IPS-15b (cell line): ENCODE measurements around the gene PAK6.

ENCODE experiments used
- H3K27me3 ChIP-seq: one replicate; pipeline ENCODE4 v1.6.1; 2013; ENCODE audit warnings: low read length; ENCODE audit not compliant: control insufficient read depth, insufficient read depth
- H3K36me3 ChIP-seq: one replicate; pipeline ENCODE4 v1.6.1; 2013; ENCODE audit warnings: low read length; ENCODE audit not compliant: control insufficient read depth, insufficient read depth
- H3K4me1 ChIP-seq: one replicate; pipeline ENCODE4 v1.6.1; 2013; ENCODE audit warnings: mild to moderate bottlenecking, low read length; ENCODE audit not compliant: control insufficient read depth, insufficient read depth
- H3K4me3 ChIP-seq: one replicate; pipeline ENCODE4 v1.5.1; 2013; ENCODE audit warnings: low read depth, low read length
- H3K9ac ChIP-seq: one replicate; pipeline ENCODE4 v1.6.1; 2013; ENCODE audit warnings: low read depth, mild to moderate bottlenecking, low read length
- H3K9me3 ChIP-seq: one replicate; pipeline ENCODE4 v1.6.1; 2013; ENCODE audit warnings: mild to moderate bottlenecking, low read length; ENCODE audit not compliant: control insufficient read depth, insufficient read depth

The PAK6 gene

GRCh38 chr15:40242601-40243000 is 3.7 kb downstream of the PAK6 start:
- Histone ChIP-seq H3K27me3 (peaks cover 2% of the 10 kb centered on the region), H3K9me3 (no peaks in the 10 kb centered on the region), H3K4me1 (peaks cover 4% of the 10 kb centered on the region), H3K9ac (no peak overlapping the region), H3K4me3 (no peak overlapping the region), H3K36me3 (no peaks in the 10 kb centered on the region)

DNA sequence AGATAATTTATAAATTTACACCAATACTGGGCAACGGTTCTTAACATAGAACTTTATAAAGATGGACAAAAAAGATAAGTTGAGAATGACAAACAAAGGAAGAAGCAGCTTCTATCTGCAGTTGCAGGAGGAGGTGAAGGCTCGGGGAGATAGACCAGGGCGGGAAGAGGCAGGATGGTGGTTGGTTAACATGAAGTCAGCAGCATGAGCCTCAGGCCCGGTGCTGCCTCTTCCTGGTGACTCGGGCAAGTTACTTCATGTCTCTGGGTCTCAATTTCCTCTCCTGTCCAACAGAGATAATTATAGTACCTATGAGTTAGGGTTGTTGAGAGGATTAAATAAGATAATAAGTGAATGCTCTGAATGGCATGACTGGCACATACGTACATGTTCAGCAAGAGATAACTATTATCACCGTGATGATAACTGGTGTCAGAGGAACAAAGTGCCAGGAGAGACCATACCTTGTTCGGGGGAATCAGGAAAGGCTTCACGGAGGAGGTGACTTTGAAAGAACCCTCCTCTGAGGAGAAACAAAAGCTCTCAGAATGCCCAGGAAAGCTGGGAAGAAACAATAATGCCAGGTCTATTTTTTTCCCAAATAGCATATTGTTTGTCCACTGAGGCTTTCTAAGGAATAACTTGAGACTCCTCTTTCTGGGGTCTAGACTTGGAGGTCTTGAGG is 4.4 kb downstream of the PAK6 start:
- H3K27me3 ChIP-seq = no peaks in the 10 kb centered on the region
- H3K36me3 ChIP-seq = no peaks in the 10 kb centered on the region
- H3K9ac ChIP-seq = no peak overlapping the region
- peaks cover 4% of the 10 kb centered on the region for H3K4me1 ChIP-seq
- H3K4me3 ChIP-seq = no peak overlapping the region
- H3K9me3 ChIP-seq = no peaks in the 10 kb centered on the region

DNA sequence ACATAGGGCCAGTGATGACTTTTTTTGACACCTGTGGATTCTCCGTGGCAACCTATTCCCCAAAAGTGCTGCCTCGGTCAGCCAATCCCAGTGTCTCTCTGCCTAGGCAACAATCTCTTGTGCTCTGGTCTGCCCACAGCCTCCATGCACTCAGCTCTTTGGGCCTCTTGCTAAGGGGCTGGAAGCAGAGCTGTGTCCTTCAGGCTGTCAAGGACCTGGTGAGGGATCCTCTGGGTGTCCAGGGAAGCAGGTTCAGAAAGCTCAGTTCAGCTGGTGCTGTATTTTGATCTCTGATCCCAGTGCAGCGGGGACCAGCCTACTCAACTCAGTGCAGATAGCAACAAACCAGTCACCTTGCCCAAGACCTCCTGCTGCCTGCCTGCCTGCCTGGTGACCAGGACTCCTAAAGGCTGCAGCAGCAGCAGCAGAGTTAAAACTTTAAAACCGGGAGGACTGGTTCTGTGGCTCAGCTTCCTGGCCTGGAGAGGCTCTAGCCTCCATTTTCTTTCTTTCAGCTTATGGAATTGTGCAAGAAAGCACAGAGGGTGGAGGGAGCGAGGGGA is 6.2 kb downstream of the PAK6 start:
- no peaks in the 10 kb centered on the region for H3K27me3 ChIP-seq
- H3K9me3 ChIP-seq = no peaks in the 10 kb centered on the region
- H3K4me1 ChIP-seq = no peaks in the 10 kb centered on the region
- no peaks in the 10 kb centered on the region for H3K36me3 ChIP-seq
- no peak overlapping the region for H3K4me3 ChIP-seq
- H3K9ac ChIP-seq = peak overlapping the region; percentile 12

DNA sequence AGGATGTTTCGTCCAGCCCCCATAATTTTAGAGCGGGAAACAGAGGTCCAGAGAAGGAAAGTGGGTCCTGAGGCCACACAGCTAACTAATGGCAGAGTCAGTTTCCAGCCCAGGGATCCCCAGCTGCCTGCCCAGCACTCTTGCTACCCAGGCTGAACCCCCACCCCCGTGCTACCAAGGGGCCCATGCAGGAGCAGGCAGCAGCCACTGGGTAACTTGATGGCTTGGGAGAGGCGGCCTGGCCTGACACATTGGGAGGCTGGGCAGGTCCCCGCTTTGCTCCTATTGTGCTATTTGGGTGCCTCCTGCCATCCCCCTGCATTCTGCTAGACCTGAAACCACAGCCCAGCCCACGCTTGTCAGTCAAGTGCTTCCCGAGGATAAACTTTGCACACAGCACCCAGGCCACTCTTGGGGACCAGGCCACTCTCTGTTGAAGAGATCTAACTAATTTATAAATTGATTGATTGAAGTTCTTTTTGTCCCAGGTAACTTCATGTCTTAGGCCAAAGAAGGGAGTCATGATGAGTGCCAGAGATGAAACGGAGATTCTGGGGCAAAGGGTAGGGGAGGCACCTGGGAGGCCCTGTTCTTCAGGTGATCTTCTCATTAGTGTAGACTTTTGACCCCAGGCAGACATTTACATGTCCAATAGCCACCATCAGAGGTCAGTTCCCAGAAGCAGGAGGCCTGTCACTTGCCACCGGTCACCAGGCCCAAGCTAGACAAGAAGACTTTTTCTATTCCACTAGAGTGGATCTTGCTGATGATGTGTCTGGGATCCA is 7.0 kb downstream of the PAK6 start:
- no peak overlapping the region for H3K9ac ChIP-seq
- no peaks in the 10 kb centered on the region for H3K27me3 ChIP-seq
- no peaks in the 10 kb centered on the region for H3K4me1 ChIP-seq
- no peaks in the 10 kb centered on the region for H3K9me3 ChIP-seq
- H3K36me3 ChIP-seq = no peaks in the 10 kb centered on the region
- H3K4me3 ChIP-seq = no peak overlapping the region

DNA sequence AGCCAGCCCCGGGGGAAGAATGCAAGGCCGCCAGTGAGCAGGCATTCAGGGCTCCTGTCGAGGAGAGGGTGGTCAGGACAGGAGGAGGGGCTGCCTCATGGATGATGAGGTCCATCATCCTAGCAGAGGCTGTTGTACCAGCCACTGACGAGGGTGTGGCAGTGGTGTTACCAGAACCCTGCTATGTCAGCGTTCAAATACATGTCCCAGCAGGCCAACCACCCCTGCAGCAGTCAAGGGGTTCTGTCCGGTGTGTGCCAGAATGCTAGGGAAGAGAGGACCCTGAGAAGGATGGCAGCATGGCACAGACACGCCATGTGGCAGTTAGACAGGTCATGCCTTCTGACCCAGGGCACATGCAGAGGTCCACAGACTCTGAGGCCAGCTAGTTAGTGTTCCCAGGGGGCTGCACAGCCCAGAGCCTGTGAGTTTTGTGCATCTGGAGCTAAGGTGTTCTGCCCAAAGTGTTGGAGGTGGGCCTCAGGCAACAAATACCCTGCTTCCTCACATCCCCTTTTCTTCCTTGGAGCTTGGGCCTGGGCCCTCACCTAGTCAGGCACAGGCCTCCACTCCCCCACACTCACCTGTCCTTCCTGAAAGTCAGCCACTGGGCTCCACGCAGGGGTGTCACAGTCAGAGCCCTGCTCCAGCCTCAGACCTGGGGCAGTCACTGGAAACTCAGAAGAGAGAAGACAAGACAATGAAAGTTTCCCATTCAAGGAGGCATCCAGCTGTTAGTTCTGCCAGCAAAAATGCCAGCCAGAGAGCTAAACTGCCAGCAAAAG is 7.8 kb downstream of the PAK6 start:
- no peaks in the 10 kb centered on the region for H3K4me1 ChIP-seq
- no peak overlapping the region for H3K9ac ChIP-seq
- peaks cover 7% of the 10 kb centered on the region for H3K27me3 ChIP-seq
- H3K36me3 ChIP-seq = no peaks in the 10 kb centered on the region
- H3K9me3 ChIP-seq = no peaks in the 10 kb centered on the region
- no peak overlapping the region for H3K4me3 ChIP-seq

GRCh38 chr15:40247406-40247971 is 8.6 kb downstream of the PAK6 start:
- H3K27me3 ChIP-seq = peaks cover 12% of the 10 kb centered on the region
- no peak overlapping the region for H3K9ac ChIP-seq
- H3K9me3 ChIP-seq = no peaks in the 10 kb centered on the region
- H3K36me3 ChIP-seq = no peaks in the 10 kb centered on the region
- no peak overlapping the region for H3K4me3 ChIP-seq
- no peaks in the 10 kb centered on the region for H3K4me1 ChIP-seq

DNA sequence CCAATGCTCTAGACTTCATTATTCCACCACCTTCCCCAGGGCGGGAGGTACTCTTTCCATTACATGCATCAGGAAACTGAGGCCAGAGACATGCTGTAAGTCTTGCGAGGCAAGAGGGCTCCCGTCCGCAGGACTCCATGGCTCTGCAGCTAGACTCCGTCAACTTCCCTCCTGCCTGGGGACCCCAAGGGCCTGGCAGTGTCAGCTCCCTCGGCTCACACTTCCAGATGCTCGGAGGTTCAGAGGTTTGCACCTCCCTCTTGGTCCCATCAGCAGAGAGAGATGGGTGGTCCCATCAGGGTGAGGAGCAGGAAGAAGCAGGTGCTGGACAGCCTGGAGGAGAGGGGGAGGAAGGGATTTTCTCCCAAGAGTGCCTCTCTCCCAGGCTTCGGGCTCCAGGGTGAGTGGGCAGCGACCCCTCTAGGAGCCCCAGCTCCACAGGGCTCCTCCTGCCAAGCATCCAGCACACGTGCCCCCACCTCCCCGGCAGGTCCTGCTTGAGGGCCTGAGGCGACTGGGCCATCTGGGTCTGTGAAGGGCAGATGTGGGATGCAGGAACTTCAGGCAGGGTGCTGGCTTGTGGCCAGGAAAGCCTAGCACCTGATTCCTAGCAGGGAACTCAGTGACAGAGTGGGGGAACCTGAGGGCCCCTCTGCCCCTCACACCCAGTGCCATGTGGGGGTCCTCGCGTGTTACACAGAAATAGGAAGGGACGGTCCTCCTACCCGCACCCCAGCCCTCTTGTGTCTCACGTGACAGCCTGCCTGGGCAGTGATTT is 9.3 kb downstream of the PAK6 start:
- Histone ChIP-seq H3K9ac (no peak overlapping the region), H3K4me3 (no peak overlapping the region), H3K4me1 (no peaks in the 10 kb centered on the region), H3K27me3 (peaks cover 15% of the 10 kb centered on the region), H3K9me3 (no peaks in the 10 kb centered on the region), H3K36me3 (no peaks in the 10 kb centered on the region)

DNA sequence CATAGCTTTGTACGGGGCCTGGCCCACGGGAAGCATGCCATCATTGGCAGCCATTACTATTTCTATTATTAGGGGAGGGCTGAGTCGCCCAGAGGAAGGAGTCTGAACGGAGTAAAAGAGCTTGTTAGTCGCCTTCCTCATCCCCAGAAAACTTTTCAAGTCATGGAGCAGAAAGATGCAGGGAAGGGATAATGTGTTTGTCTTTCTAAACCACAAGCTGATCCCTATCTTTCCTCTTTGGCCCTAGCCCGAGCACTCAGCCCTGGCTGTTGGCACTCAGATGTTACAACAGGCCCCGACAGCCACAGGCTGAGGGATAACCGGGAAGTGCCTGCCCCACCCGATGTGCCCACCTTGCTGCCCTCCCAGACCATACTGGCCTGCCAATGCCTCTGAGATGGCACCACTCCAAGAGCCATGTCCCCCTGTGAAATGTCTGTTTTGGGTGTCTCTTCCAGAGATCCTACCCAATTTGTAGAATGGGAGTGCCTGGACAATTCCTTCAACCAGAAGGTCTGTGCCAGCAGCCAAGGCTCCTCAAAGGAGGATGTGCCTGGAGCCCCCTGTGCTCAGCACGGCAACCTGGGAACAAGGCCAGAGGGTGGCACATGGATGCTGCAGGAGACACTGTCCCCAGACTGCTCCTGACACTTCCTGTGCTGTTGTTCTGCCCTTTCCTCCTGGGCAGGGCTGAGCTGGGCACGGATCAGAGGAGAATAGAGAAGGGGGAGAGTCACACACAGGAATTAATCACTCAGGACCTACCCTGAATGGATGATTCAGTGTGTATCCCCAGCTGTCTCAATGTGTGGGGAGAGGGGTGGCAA is 10.8 kb downstream of the PAK6 start:
- Histone ChIP-seq H3K9ac (no peak overlapping the region), H3K4me1 (no peaks in the 10 kb centered on the region), H3K9me3 (no peaks in the 10 kb centered on the region), H3K36me3 (no peaks in the 10 kb centered on the region), H3K27me3 (peaks cover 30% of the 10 kb centered on the region), H3K4me3 (no peak overlapping the region)

DNA sequence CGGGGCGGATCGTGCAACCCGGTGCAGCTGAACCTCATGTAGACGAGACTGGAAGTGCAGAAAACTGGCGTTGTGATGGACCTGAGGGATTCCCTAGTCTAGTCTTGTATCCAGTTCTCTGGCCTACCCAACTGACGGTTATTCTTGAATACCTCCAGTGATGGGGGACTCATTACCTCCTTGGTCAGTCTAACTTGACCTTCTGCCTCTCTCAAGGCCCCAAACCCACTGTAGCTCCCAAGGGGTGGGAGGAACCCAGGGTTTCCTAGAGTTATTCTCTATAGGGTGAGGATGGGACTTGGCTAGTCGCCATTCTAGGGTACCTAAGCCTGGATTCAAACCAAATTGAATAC is 11.4 kb downstream of the PAK6 start:
- H3K9ac ChIP-seq = no peak overlapping the region
- H3K4me1 ChIP-seq = no peaks in the 10 kb centered on the region
- H3K27me3 ChIP-seq = peaks cover 32% of the 10 kb centered on the region
- no peaks in the 10 kb centered on the region for H3K36me3 ChIP-seq
- no peaks in the 10 kb centered on the region for H3K9me3 ChIP-seq
- H3K4me3 ChIP-seq = no peak overlapping the region

- H3K27me3 ChIP-seq = peaks cover 32% of the 10 kb centered on the region
- no peak overlapping the region for H3K4me3 ChIP-seq
- H3K36me3 ChIP-seq = no peaks in the 10 kb centered on the region
- H3K9me3 ChIP-seq = no peaks in the 10 kb centered on the region
- H3K9ac ChIP-seq = no peak overlapping the region
- no peaks in the 10 kb centered on the region for H3K4me1 ChIP-seq
Measured at GRCh38 chr15:40250771-40251483, 12.1 kb downstream of the PAK6 start.
